Measurements from ENCODE around the gene TMEM115. TPM values are rescaled to one million over a fixed set of nuclear protein-coding genes. Genes with fewer than 3 reads are reported as not detected.
A peak's percentile ranks its signal among the peaks of the same experiment; 100 is the strongest.

TMEM115 gene
- total and polyA plus RNA-seq, 2 of the 13 experiments (the other 11 are each of a cell fraction or from before 2014, with no cell fraction given) = 22.1 to 30.7 TPM

- 0 out of 2 replicates have a peak, but pooled peaks have one; percentile 29 for TF ChIP-seq ZNF530 (CRISPR knock-in tag; IDR thresholded peaks at IDR 0.05; ENCODE audit: low read depth)
- peak; percentile 40; the same call in 1 of the 2 replicates for TF ChIP-seq DNMT1 (CRISPR knock-in tag; IDR thresholded peaks at IDR 0.05)
- TF ChIP-seq ZNF768 (CRISPR knock-in tag; IDR thresholded peaks at IDR 0.05) = 0 out of 2 replicates have a peak, but pooled peaks have one; percentile 25
- 0 out of 2 replicates have a peak, but pooled peaks have one; percentile 3 for TF ChIP-seq POGK (CRISPR knock-in tag; conservative IDR thresholded peaks at IDR 0.05)
- no peak for TF ChIP-seq PITX1 (CRISPR knock-in tag; IDR thresholded peaks at IDR 0.05)
- 0 out of 2 replicates have a peak, but pooled peaks have one; percentile 15 for TF ChIP-seq HNF1B (CRISPR knock-in tag; IDR thresholded peaks at IDR 0.05)
- no peak for TF ChIP-seq U2AF1 (optimal IDR thresholded peaks at IDR 0.05; ENCODE audit: low read depth, low read length)
- TF ChIP-seq NPAS2 (CRISPR knock-in tag; IDR thresholded peaks at IDR 0.05; ENCODE audit: borderline replicate concordance) = no peak
- TF ChIP-seq HOXA3 (CRISPR knock-in tag; IDR thresholded peaks at IDR 0.05) = 0 out of 2 replicates have a peak, but pooled peaks have one; percentile 13
- TF ChIP-seq SP4 (CRISPR knock-in tag; IDR thresholded peaks at IDR 0.05) = peak; percentile 54; the same call in 1 of the 2 replicates
- 0 out of 2 replicates have a peak, but pooled peaks have one; percentile 40 for TF ChIP-seq ZNF280B (CRISPR knock-in tag; IDR thresholded peaks at IDR 0.05; ENCODE audit: borderline replicate concordance)
- no peak for TF ChIP-seq RAD21 (CRISPR knock-in tag; IDR thresholded peaks at IDR 0.05)
- TF ChIP-seq ZFY (CRISPR knock-in tag; IDR thresholded peaks at IDR 0.05) = peak; percentile 19; the same call in 1 of the 2 replicates
- TF ChIP-seq FOXC1 (CRISPR knock-in tag; IDR thresholded peaks at IDR 0.05; ENCODE audit: borderline replicate concordance) = 0 out of 2 replicates have a peak, but pooled peaks have one; percentile 15
- 0 out of 2 replicates have a peak, but pooled peaks have one; percentile 11 for TF ChIP-seq ZMYM4 (CRISPR knock-in tag; IDR thresholded peaks at IDR 0.05)
- peak; percentile 53; the same call in 1 of the 2 replicates for TF ChIP-seq ZNF138 (CRISPR knock-in tag; IDR thresholded peaks at IDR 0.05; ENCODE audit: low read depth)
- no peak for TF ChIP-seq HIVEP1 (CRISPR knock-in tag; IDR thresholded peaks at IDR 0.05)
- TF ChIP-seq FOXO4 (CRISPR knock-in tag; conservative IDR thresholded peaks at IDR 0.05) = 0 out of 2 replicates have a peak, but pooled peaks have one; percentile 62
- peak; percentile 89 for TF ChIP-seq ZBTB33 (CRISPR knock-in tag; IDR thresholded peaks at IDR 0.05)
- peak; percentile 35; the same call in 1 of the 2 replicates for TF ChIP-seq ZNF598 (CRISPR knock-in tag; IDR thresholded peaks at IDR 0.05; ENCODE audit: borderline replicate concordance)
Observed at GRCh38 chr3:50319894-50320625, 39.3 kb downstream of the TMEM115 start (continued).

Measured in HepG2 (cell line).